ENCODE results near the gene YLPM1.

- TF ChIP-seq CTCF (IDR thresholded peaks at IDR 0.05; ENCODE audit: insufficient read depth, low read depth, low read length) (no peak), EZH2 (IDR thresholded peaks at IDR 0.05; ENCODE audit: insufficient read depth, low read length) (no peak)
These were observed 36.6 kb downstream of the YLPM1 start for GRCh38 chr14:74799765-74800164.
